MM.1S (cell line): ENCODE data around the gene PPP1R9B.

Source experiments
- DNase-seq: peaks from one replicate; pipeline ENCODE4 v3.0.0-alpha.2; 2015
- H2AFZ ChIP-seq: fragments of 300-600 bp; sonication (generic); 2 replicates; pipeline ENCODE4 v1.6.0; 2016; ENCODE audit warnings: antibody characterized with exemption, low read length
- H3F3A ChIP-seq: fragments of 300-600 bp; sonication (generic); 2 replicates; pipeline ENCODE4 v1.6.1; 2016; ENCODE audit warnings: mild to moderate bottlenecking, antibody characterized with exemption, low read length, moderate library complexity, mixed read lengths; ENCODE audit not compliant: insufficient read depth
- H3K27ac ChIP-seq: fragments of 300-600 bp; sonication (generic); 2 replicates; pipeline ENCODE4 v1.5.1; 2016; ENCODE audit warnings: mild to moderate bottlenecking, low read length
- H3K27me3 ChIP-seq: fragments of 300-600 bp; sonication (generic); replicated peaks from 2 replicates; pipeline ENCODE4 v1.6.0; 2016; ENCODE audit warnings: low read length; ENCODE audit not compliant: insufficient read depth
- H3K36me3 ChIP-seq: fragments of 300-600 bp; sonication (generic); replicated peaks from 2 replicates; pipeline ENCODE4 v1.6.1; 2016; ENCODE audit warnings: mild to moderate bottlenecking, low read length, mixed read lengths; ENCODE audit not compliant: insufficient read depth
- H3K4me1 ChIP-seq: fragments of 300-600 bp; sonication (generic); 2 replicates; pipeline ENCODE4 v1.6.1; 2016; ENCODE audit warnings: low read length, mixed read lengths
- H3K4me2 ChIP-seq: fragments of 300-600 bp; sonication (generic); 2 replicates; pipeline ENCODE4 v1.6.0; 2016; ENCODE audit warnings: low read depth, low read length
- H3K4me3 ChIP-seq: fragments of 300-600 bp; sonication (generic); 2 replicates; pipeline ENCODE4 v1.5.1; 2016; ENCODE audit warnings: low read length, mixed read lengths
- H3K79me2 ChIP-seq: fragments of 300-600 bp; sonication (generic); 2 replicates; pipeline ENCODE4 v1.6.1; 2016; ENCODE audit warnings: mixed run types, low read length, mixed read lengths
- H3K9ac ChIP-seq: fragments of 300-600 bp; sonication (generic); 2 replicates; pipeline ENCODE4 v1.6.1; 2016; ENCODE audit warnings: low read length, mixed read lengths
- H3K9me2 ChIP-seq: fragments of 300-600 bp; sonication (generic); replicated peaks from 2 replicates; pipeline ENCODE4 v1.6.1; 2016; ENCODE audit warnings: mild to moderate bottlenecking, low read length, mixed read lengths; ENCODE audit not compliant: insufficient read depth
- H3K9me3 ChIP-seq: fragments of 300-600 bp; sonication (generic); replicated peaks from 2 replicates; pipeline ENCODE4 v1.6.1; 2016; ENCODE audit warnings: mild to moderate bottlenecking, low read length, mixed read lengths; ENCODE audit not compliant: insufficient read depth
- H4K20me1 ChIP-seq: fragments of 300-600 bp; sonication (generic); 2 replicates; pipeline ENCODE4 v1.6.1; 2016; ENCODE audit warnings: mild to moderate bottlenecking, low read length, moderate library complexity, mixed read lengths; ENCODE audit not compliant: insufficient read depth
- EZH2 ChIP-seq: fragments of 300-600 bp; sonication (generic); optimal IDR thresholded peaks from 2 replicates; pipeline ENCODE3; 2017; ENCODE audit warnings: low read depth, mild to moderate bottlenecking, antibody characterized with exemption, low read length, mixed read lengths
- EZH2phosphoT487 ChIP-seq: fragments of 300-600 bp; sonication (generic); IDR thresholded peaks from 2 replicates; pipeline ENCODE4 v1.6.1; 2018; ENCODE audit warnings: antibody characterized with exemption, low read length
- TF ChIP-seq, protein P1 (sequence below): fragments of 300-600 bp; sonication (generic); IDR thresholded peaks from 2 replicates; pipeline ENCODE4 v1.5.1; 2016; ENCODE audit warnings: antibody characterized with exemption, low read length, mixed read lengths

Gene PPP1R9B

GRCh38 chr17:50151937-50152547, 1.6 kb upstream of the PPP1R9B start:
- Histone ChIP-seq H3F3A (peaks cover 42% of the 10 kb centered on the region), H3K27ac (peak overlapping the region; percentile 84; the same call in 1 of the 2 replicates)
- peak; percentile 86 for DNase-seq

GRCh38 chr17:50151041-50151936, 812 bp upstream of the PPP1R9B start:
- peak overlapping the region; percentile 95 for H3K4me2 ChIP-seq
- peak overlapping the region; percentile 71 for H3K9ac ChIP-seq
- no peaks in the 10 kb centered on the region for H4K20me1 ChIP-seq
- peaks cover 38% of the 10 kb centered on the region for H3K4me1 ChIP-seq
- no peak for TF ChIP-seq EZH2phosphoT487
- TF ChIP-seq, protein P1, sequence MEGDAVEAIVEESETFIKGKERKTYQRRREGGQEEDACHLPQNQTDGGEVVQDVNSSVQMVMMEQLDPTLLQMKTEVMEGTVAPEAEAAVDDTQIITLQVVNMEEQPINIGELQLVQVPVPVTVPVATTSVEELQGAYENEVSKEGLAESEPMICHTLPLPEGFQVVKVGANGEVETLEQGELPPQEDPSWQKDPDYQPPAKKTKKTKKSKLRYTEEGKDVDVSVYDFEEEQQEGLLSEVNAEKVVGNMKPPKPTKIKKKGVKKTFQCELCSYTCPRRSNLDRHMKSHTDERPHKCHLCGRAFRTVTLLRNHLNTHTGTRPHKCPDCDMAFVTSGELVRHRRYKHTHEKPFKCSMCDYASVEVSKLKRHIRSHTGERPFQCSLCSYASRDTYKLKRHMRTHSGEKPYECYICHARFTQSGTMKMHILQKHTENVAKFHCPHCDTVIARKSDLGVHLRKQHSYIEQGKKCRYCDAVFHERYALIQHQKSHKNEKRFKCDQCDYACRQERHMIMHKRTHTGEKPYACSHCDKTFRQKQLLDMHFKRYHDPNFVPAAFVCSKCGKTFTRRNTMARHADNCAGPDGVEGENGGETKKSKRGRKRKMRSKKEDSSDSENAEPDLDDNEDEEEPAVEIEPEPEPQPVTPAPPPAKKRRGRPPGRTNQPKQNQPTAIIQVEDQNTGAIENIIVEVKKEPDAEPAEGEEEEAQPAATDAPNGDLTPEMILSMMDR = peak; percentile 48
- TF ChIP-seq EZH2 = no peak
- peak overlapping the region; percentile 70 for H2AFZ ChIP-seq
- peak overlapping the region; percentile 82 for H3K4me3 ChIP-seq
- H3K27ac ChIP-seq = peak overlapping the region; percentile 84
- no peaks in the 10 kb centered on the region for H3K36me3 ChIP-seq
- no peaks in the 10 kb centered on the region for H3K27me3 ChIP-seq
- peaks cover 43% of the 10 kb centered on the region for H3K79me2 ChIP-seq
- peaks cover 42% of the 10 kb centered on the region for H3F3A ChIP-seq
- no peaks in the 10 kb centered on the region for H3K9me3 ChIP-seq
- peak; percentile 93 for DNase-seq
- no peaks in the 10 kb centered on the region for H3K9me2 ChIP-seq

More at GRCh38 chr17:50151937-50152547, 1.6 kb upstream of the PPP1R9B start:
- no peaks in the 10 kb centered on the region for H3K9me2 ChIP-seq
- no peaks in the 10 kb centered on the region for H3K9me3 ChIP-seq
- no peaks in the 10 kb centered on the region for H3K36me3 ChIP-seq
- H3K27me3 ChIP-seq = no peaks in the 10 kb centered on the region
- H3K9ac ChIP-seq = peak overlapping the region; percentile 63
- H3K4me2 ChIP-seq = peak overlapping the region; percentile 95
- peaks cover 35% of the 10 kb centered on the region for H3K4me1 ChIP-seq
- TF ChIP-seq, protein P1 = no peak
- TF ChIP-seq EZH2phosphoT487 (no peak), EZH2 (no peak)
- H2AFZ ChIP-seq = peak overlapping the region; percentile 59; the same call in 1 of the 2 replicates
- peak overlapping the region; percentile 82 for H3K4me3 ChIP-seq
- no peaks in the 10 kb centered on the region for H4K20me1 ChIP-seq
- peaks cover 36% of the 10 kb centered on the region for H3K79me2 ChIP-seq

DNA sequence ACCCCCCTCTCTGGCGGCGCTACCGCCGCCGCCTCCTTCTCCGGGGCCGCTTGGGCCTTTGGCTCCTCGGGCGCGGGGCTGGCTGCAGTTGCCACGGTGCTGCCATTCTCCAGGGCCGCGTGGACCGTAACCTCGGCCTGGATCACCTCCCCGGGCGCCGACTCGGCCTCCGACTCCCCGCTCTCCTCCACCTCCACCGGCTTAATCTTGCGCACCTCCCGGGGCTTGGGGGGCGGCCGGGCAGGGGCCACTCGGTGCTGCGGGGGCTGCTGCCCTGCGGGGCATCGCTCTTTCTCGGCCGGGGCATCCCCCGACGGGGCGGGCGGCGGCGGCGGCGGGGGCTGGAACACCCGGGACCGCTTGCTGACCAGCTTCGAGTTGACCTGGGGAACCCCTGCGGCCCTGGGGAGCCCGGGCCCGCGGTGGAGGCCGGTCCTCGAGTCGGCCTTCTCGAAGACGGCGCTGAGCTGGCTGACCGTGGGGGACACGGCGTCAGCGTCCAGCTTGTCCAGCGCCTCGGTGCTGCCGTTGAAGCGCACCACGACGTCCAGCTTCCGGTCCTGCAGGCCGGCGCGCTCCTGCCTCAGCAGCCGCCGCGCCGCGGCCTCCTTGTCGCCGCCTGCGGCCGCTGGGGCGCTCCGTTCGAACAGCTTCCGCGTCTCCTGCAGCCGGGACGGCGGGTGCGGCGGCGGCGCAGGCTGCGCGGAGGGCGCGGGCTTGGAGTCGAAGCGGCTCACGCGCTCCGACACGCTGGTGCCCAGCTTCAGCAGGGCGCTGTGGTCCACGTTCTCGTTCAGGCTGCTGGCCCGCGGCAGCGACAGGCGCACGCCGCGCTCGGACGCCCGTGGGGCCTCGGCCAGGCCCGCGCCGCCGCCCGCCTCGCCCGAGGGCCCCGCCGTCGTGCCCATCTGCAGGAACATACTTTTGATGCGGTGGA, 792 bp downstream of the PPP1R9B start:
- TF ChIP-seq EZH2 (no peak), EZH2phosphoT487 (no peak)
- TF ChIP-seq, protein P1 = peak; percentile 12; the same call in 1 of the 2 replicates
- H3K4me3 ChIP-seq = peak overlapping the region; percentile 78
- H2AFZ ChIP-seq = peak overlapping the region; percentile 2; the same call in 1 of the 2 replicates
- peaks cover 30% of the 10 kb centered on the region for H3F3A ChIP-seq
- no peaks in the 10 kb centered on the region for H3K27me3 ChIP-seq
- H3K9me2 ChIP-seq = no peaks in the 10 kb centered on the region
- peaks cover 59% of the 10 kb centered on the region for H3K79me2 ChIP-seq
- no peaks in the 10 kb centered on the region for H3K36me3 ChIP-seq
- peak overlapping the region; percentile 92 for H3K4me2 ChIP-seq
- peak overlapping the region; percentile 75 for H3K9ac ChIP-seq
- peak overlapping the region; percentile 46; the same call in 1 of the 2 replicates for H3K27ac ChIP-seq
- H3K9me3 ChIP-seq = no peaks in the 10 kb centered on the region
- H3K4me1 ChIP-seq = peaks cover 32% of the 10 kb centered on the region
- H4K20me1 ChIP-seq = no peaks in the 10 kb centered on the region
- DNase-seq = peak; percentile 71
